HG03135 (cell line): Measurements from ENCODE around the gene PAPPA2.

ENCODE experiments used
- ATAC-seq: cut with Tn5 transposase; IDR thresholded peaks from one replicate; pipeline ENCODE4 v1.9.1; 2021; ENCODE audit warnings: mild to moderate bottlenecking, moderate library complexity; ENCODE audit not compliant: unreplicated experiment

PAPPA2 gene

DNA sequence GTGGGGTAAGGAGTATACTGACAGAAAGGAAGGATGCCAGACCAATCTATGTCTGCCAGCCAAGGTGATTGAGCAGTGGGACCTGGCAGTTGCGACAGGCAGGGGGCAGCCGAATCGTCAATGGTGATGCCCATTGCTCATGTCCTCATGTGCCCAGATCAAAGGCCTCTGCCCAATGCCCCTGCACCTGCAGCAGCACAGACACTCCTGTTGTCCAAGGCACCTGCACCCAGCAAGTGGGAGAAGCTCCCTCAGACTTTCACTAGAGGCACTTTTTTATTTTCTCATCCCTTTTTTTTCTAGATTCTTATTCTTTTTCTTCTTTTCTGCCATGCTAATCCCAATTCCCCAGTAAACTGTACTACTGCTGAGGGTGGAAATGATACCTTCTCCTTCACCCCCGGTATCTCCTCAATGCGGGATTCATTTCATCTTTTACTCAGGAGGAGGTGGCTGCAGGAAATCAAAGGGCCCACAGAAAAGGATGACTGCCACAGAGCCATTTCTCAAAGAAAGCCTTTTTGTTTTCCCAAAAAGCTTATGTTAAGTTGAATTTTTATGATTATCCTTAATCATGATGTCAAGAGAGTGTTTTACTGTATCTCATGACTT, 332.0 kb downstream of the PAPPA2 start:
- ATAC-seq = no peak

DNA sequence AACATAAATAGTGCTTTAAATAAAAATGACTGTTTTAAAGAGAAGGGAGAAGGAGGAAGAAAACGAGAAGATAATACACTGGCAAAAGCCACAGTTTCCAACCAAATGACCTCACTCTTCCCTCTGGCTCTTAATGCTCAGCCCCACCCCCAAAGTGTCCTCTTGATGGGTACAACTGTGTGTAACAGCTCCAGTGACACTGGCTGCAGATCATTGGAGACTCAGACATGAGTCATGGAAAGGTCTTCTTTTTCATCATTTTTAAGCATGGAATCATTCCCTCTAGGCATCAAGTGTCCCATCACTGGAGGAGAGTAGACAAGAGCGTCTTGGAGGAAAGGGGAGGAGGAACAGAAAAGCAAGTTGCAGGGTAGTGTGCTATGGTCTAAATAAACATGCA, 333.0 kb downstream of the PAPPA2 start:
- ATAC-seq = no peak

DNA sequence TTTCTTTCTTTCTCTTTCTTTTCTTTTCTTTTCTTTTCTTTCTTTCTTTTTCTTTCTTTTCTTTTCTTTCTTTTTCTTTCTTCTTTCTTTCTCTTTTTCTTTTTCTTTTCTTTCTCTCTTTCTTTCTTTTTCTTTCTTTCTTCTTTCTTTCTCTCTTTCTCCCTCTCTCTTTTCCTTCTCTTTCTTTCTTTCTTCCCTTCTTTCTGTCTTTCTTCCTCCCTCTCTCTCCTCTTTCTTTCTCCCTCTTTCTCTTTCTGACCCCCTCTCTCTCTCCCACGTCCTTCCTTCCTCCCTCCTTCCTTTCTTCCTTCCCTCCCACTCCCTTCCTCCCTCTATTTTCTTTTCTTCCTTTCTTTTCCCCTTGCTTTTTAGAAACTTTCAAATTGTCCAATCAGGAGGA, 333.6 kb downstream of the PAPPA2 start:
- no peak for ATAC-seq

DNA sequence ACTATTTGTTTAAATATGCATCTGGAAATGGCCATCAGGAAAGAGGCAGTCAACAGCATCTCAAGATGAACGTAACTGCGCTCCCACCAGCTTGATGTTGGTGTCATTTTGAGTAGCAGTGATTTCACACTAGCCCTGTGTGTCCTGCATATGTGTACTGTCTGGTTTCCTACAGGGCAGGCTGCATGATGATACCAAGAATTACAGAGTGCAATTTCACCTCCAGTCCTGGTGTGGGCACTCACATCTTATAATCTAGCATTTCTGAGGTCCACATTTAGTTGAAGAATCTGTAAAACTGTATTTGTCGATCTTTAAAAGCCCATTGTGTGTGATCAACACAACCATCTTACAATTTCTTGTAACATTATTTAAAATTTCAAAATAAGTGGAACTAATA, 336.4 kb downstream of the PAPPA2 start:
- no peak for ATAC-seq

DNA sequence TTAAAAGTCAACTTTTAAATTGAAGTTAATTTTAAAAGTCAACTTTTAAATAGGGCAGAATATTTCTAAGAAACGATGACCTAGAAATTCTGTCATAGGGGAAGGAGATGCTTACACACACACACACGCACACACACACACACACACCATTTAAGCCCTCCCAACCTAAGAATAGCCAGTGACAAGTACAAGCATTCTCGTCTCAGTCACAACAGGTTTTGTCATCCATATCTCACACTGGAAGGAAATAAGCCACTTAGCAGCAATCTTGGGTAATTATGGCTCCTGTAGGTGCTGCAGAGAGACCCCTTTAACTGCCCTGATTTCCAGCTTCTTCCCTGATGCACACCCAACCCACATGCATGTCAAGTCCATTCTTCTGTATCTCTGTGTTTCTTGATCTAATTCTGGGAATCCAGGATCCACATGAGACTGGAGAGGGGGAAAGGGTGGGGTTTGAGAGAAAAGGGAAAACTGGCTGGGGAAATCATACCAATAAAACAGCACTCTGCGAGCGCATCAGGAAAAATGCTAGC, 338.1 kb downstream of the PAPPA2 start:
- ATAC-seq = no peak

DNA sequence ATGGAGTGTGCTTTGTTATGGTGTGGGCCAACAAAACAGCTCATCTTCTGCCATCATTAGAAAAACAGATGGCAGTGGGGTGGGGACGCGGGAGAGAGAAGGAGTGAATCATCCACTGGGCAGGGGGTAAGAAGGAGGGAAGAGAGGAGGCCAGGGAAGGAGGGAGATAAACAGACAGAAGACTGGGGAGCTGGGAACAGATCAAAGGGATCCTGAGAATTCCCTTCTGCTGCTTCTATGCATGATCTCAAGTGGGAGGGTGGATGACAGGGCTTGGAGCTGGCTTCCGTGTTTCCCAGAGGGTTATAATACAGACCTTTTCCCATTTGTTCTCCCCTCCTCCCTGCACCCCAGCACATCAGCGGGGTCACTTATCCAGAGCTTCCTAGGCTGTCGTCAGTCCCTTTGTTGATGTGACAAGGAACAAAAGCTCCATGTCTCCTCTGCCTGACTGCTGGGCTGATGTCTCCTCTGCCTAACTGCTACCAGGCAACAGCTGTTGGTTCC, 338.6 kb downstream of the PAPPA2 start:
- no peak for ATAC-seq

DNA sequence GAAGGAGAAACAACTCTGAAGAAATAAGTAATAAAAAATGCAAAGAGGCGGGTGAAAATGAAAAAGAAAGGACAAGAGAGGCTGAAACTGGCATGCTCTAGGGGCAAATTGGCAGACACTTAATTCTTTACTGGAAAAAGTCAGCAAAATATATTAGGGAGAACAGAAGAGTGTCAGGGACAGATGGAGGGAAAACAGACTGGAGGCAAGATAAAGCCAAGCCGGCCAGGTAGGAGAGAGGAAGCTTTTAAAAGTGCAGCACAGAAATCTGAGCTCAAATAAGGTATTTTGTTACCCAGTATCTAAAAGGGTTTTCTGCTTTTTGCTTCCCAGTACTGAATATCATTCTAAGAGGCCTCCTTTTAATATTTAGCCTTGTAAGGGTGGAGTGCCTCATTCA, 339.3 kb downstream of the PAPPA2 start:
- ATAC-seq = no peak

DNA sequence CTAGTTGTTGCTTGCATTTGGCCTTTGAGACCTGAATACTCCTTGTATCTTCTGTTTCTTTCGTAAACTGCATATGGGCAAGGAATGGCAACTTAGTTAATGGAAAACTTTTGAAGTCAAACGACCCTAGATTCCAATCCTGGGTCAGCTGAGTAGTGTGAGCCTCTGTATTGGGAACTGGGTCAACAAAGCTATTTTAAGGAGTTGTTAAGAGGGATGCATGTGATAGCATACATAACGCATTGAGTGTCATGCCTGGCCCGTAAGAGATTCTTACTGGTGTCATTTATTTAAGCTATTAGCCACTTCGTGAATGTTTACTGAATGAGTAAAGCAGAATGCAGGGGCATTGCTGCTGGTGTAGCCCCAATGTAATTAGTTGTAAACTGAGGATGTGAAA, 340.1 kb downstream of the PAPPA2 start:
- no peak for ATAC-seq

DNA sequence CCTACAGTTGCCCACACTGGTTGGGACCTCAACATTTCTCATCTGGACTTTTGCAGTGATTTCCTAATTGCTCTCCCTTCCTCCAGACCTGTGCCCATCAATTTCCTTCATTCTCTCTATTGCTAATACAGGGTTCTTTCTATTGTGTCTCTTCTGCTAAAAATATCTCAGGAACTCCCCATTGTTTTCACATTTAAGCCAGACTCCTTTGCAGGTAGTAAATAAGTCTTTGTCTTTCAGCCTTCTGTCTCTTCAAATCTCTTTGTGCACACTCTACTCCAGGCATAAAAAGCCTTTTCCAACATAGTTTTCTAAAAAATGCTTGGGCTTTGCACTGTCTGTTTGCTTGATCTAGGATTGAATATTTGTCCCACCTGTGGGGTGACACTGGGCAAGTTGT, 340.6 kb downstream of the PAPPA2 start:
- no peak for ATAC-seq

DNA sequence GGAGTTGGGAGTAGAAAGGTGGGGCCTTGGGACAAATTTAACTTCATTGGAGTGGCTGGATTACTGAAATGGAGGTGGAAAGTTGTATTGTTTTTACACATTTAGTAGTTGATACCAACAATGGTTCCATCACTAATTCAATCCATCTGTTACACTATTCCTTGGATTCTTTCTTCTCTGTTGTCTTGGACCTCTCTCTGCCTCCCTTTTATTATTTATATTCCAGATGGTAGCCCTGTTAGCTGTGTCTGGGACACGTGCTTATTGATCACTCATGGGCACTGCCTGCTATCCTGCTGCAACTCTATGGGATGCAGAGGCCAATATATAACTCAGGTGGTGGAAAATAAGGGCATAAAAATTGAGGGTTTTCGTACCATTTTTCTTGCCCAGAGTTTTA, 346.3 kb downstream of the PAPPA2 start:
- ATAC-seq = no peak

DNA sequence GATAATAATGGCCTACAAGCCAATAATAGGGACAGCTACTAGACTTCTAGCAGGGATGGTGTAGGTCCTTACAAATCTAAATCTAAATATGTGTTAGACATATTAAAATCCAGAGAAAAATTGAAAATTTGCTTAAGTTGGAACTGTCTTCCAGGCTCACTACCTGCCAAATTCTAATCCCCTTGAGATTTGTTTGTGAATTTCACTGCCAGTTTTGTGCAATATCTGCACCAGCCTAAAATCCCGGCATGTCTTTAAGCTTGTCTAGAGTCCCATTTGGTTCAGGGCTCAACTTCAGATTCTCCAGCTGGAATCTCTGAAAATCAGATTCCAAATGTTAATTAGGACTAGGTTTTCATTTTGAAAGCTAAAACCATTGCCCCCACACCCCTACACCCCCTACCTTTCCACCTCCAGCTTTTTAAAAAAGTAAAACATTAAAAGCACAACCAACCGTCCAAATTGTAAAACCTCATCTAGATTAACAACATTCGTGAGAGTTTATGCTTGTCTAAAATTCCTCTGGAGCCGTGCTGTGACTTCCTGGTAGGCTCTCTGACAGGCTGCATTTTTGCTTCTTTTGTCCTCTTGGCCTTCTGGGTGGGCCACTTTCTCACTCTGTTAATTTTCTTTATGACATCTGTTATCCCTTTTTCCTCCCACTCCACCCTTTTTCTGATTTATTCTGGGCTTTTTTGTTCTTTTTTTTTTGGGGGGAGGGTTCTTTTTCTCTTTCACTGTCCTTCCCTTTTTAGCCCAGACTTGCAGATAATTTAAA, 348.7 kb downstream of the PAPPA2 start:
- ATAC-seq = no peak

DNA sequence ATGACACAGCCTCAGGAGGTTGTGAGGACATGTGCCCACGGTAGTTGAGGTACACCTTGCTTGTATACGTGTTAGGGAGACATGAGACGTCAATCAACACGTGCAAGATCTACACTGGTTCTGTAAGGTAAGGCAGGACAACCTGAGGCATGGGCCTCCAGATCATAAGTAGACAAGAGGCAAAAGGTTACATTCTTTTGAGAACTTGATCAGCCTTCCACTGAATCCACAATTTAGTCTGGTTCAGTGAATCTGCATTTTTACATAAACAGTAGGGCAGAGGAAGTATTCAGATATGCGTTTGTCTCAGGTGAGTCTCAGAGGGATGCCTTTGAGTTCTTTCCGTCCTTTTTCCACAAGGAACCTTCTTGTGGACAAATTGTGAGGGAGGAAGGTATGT, 352.6 kb downstream of the PAPPA2 start:
- ATAC-seq = no peak

DNA sequence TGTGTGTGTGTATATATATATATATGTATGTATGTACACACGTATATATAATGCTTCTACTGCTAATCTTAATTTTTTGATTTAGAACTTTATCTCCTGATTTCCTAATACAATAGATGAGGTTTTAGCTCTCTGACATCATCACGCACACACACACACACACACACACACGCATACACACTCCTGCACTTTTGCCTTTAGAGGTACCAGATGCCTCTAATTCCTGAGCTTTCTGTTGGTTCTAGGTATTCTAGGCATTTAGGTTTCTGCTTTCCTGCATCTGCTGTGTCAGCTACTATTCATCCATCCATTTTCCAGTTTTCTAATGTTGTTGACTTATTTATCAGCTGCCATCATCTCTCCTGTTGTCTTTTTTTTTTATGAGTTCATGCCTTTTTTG, 353.3 kb downstream of the PAPPA2 start:
- no peak for ATAC-seq

DNA sequence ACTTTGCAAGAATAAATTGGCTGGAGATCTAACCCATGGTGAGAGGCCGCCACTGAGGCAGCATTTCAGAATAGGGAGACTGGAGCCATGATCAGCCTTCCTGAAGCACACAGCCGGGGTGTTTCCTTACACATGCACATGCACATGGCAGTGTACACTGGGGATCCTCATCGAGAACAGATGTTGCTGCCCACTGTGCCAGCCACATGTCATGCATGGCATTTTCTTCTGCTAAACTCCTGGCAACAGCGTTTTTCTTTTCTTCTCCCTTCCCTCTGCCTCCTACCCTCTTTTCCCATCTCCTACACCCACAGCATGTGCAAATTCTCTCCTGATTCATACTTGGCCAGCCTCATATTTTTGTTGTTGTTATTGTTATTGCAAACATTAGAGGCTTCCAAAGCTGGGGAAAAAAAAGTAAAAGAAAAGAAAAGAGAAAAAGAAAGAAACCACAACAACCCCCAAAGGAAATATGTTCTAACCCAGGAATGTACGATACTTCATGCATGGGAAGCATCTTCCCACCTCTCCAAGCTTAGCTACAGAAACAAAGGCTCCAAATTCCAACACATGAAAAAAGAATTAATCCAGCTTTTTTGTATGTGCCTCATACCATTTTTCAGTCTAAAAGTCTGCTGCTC, 357.5 kb downstream of the PAPPA2 start:
- ATAC-seq = no peak

DNA sequence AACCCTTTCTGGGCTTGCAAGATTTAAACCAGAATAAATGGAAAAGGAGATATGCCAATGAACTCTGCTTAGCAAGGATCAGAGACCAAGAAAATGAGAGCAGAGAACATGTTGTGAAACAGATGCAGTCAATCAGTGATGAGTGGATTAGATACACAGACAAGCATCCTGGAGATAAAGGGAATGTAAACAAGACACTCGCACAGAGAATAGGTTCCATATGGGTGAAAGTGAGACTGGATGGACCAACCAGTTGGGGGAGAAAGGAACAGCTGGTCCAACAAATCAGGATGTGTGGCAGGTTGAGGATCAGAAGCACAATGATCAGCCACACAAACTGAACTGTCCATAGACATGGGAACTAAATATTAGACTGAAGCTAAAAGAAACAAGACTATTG, 363.3 kb downstream of the PAPPA2 start:
- no peak for ATAC-seq

DNA sequence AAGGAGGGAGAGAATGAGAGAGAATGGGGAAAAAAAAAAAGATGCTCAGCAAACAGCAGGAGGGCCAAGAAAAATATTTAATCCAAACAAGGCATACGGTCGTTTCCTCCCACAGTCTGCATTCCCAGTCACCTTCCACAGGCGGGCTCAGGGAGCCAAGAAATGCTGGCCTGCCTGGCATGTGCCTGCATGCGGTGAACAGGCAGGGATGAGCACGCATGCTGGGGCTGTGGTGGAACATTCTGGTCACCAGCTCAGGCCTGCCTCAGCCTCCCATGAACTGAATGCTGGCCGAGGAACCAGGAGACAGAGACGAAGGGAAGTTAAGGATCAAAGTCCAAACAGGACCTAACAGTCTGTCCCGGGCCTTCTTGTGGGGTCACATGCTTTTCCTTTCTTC, 366.3 kb downstream of the PAPPA2 start:
- no peak for ATAC-seq

DNA sequence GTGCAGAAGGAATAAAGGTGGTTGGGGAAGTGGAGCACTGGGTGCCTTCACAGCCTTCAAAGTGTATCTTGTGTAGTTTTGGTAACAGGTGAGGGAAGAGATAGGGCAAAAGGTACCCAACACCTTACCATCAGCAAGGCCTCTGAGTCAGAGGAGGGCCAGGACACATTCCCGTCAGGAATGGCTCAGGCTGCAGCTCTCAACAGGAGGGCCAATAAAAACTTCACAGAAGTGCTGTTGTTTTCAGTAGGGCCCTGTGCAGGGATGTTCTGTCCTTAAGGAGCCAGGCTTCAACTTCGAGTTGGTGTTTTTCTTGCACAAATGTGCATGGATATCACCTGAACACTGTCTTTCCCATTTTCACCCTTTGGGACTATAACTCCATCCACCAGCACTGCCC, 368.2 kb downstream of the PAPPA2 start:
- no peak for ATAC-seq

DNA sequence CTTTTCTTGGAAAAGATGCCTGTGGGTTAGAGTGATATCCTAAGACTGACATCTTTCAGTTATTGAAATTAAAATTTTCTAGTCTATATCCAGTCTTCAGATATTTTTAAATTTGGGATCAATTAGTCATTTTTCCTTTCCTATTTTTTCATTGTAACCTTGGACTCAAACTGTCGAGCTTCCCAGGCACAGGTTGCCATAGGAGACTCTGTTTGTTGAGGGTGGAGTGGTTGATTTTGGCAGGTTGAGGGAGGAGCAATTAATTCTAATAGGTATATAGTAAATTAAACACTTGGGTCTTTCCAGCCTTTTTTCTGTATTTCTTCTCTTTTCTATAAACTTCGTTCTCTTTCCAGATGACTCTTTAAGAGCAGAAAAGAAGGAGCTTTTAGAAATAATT, 374.7 kb downstream of the PAPPA2 start:
- no peak for ATAC-seq

DNA sequence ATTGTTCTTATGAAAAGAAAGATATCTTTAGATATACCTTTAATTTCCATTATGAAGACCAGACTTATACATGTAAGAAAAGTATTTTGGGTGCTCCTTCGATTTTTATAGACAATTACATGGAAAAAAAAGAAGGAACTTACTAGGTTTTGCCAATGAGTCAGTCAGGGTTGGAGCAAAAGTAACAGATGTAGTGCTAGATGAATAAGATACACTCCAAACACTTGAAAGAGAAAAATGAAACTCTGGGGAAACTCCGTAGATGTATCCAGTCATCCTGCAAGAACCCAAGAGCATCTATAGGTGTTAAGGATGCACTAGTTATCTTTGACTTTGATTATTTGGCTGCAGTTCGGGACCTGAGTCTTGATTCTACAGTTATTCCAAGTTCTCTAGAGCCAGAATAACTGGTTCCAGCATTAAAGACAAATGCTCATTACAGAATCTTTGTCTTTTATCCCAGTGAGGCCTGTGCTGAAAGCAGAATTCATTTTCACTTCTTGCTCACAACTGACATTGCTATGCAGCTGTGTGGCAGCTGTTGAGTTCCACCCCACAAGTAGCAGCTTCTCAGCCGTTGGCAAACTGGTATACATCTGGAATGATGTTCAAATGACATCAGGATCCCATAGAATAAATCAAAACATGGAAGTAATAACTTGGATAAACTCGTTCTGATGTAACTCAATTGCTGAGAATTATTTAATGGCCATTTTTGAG, 375.5 kb downstream of the PAPPA2 start:
- ATAC-seq = no peak

DNA sequence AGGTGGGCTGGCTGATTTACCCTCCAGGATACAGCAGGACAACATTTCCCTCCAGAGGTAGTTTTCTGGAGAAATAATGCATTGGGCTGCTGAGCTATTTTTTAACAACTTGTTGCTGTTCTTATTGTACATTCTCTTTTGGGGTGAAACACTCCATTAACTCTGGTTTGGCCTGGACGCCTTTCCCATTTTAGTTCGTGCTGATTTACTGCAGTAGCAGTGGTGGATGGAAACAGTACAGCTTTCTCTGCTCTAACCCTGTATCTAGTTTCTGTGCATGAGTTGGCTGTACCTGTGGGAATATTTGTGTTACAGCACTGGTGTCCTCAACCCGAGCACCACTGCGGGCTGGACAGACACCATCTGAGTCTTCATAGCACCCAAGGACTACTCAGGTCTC, 376.2 kb downstream of the PAPPA2 start:
- no peak for ATAC-seq

DNA sequence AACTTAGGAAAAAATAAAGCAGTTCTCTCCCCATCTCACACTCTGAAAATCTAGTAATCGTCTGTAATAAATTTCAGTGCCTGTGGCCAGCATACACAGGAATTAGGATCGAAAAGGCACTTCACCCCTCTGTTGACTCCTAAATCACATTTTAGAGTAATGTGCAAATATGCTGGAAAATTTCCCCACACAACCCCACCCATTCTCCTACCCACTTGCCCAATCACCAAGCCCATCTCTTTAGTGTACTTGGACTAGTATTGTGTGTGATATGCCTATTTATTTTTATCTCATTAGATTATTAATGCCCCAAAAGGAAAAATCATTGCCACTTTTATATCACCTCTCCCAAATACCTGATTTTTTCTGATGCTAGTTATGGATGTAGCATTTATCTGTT, 378.3 kb downstream of the PAPPA2 start:
- no peak for ATAC-seq
